Stimulated activated CD4-positive, alpha-beta T cell treated with anti-CD3 and anti-CD28 coated beads, TNF-alpha, amount 100 ng/mL, for 4 hours (primary cell): ENCODE measurements around the gene RAI1.
"Not testable (repeated sequence)": the region's sequence is repeated elsewhere in the genome, so short reads cannot be mapped to it uniquely, and the experiment has no call there.

Experiments used
- DNase-seq, 3 experiments: peaks; one replicate each; pipeline ENCODE4 v3.0.0-alpha.2; 2020; ENCODE audit warnings: low read depth in 3 of 3

Gene RAI1

DNA sequence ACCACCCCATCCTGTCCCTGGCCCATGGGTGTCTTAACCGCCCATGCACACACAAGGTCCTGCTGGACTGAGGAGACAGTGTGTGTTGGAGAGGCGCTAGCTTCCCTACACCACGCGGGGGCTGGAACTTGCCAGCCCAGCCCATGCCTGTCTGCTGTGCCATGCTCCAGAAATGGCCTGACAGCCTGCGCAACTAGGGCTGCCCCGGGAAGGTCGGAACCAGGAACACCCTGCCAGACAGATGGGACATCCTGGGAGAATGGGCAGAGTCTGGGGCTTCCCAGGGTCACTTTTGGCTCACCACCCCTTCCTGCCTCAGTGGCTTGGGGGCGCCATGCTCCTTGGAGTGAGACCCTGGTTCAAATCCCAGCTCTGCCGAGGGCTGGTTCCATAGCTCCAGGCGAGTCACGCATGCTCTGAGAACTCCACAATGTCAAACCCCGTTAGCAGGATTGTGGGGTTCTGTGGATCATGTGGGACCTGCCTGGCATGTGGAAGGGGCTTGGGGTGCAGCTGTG lies 119.3 kb downstream of the RAI1 start:
- DNase-seq: no peak

GRCh38 chr17:17801800-17802481 lies 120.7 kb downstream of the RAI1 start:
- DNase-seq: no peak

- no peak for DNase-seq
Measured at GRCh38 chr17:17804007-17804406, 122.7 kb downstream of the RAI1 start.

- DNase-seq: no peak
Measured at GRCh38 chr17:17805575-17805974, 124.3 kb downstream of the RAI1 start.

GRCh38 chr17:17806035-17806434 lies 124.8 kb downstream of the RAI1 start:
- no peak for DNase-seq

DNA sequence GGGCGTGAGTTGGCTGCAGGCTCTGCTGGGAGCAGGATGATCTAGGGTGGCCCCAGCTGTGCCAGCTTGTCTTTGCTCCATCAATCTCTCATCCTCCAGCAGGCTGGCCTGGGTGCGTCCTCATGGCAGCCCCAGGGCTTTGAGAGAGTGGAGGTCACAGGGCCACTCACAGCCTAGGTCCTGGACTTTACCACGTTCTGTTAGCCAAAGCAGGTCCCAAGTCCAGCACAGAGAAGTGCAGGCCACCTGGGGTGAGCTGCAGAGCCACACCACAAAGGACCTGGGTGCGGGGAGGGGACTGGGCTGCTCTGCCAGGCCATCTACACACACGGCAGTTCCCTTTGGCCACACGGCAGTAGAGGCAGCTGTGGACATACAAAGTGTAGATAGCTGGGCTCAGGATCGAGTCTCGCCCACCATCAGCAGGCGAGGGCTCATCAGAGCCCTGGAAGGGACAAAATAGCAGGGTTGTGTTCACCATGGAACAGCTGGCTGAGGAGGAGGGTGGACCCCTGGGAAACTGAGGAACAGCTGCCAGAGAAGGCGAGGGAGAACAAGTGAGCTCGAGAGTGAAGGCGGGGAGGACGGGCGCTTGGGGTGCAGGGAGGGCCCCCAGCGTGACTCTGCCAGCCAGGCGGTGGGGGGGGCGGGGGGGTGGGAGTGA lies 125.5 kb downstream of the RAI1 start:
- DNase-seq: no peak

GRCh38 chr17:17807440-17807839 lies 126.2 kb downstream of the RAI1 start:
- DNase-seq: no peak

- not testable (repeated sequence) for DNase-seq
Measured at GRCh38 chr17:17808200-17808599, 126.9 kb downstream of the RAI1 start.

GRCh38 chr17:17808706-17809432 lies 127.6 kb downstream of the RAI1 start:
- no peak for DNase-seq

DNA sequence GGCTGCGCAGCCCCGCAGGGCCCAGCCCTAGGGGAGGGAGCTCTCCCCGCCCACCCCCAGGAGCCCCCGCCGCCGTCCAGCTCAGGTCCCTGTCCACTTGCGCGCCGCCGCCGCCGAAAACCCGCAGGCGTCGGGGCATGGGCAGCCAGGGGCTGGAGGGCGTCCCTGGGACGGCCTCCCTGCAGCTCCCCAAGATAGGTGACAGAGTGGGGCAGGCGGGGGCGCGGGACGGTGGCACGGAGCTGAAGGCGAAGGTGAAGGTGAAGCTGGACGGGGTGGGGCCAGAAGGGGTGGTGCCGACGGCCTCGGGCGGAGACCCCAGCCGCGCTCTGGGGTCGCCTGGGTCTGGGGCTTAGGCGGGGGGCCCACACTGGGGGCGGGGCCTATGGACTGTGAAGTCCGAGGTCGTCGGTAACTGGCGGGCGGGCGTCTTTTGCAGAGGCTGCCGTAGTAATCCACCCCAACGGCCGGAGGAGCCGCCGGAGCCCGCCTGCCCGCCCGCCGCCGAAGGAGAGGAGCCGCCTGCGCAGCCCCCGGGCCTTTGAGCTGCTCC lies 128.3 kb downstream of the RAI1 start:
- no peak for DNase-seq

DNA sequence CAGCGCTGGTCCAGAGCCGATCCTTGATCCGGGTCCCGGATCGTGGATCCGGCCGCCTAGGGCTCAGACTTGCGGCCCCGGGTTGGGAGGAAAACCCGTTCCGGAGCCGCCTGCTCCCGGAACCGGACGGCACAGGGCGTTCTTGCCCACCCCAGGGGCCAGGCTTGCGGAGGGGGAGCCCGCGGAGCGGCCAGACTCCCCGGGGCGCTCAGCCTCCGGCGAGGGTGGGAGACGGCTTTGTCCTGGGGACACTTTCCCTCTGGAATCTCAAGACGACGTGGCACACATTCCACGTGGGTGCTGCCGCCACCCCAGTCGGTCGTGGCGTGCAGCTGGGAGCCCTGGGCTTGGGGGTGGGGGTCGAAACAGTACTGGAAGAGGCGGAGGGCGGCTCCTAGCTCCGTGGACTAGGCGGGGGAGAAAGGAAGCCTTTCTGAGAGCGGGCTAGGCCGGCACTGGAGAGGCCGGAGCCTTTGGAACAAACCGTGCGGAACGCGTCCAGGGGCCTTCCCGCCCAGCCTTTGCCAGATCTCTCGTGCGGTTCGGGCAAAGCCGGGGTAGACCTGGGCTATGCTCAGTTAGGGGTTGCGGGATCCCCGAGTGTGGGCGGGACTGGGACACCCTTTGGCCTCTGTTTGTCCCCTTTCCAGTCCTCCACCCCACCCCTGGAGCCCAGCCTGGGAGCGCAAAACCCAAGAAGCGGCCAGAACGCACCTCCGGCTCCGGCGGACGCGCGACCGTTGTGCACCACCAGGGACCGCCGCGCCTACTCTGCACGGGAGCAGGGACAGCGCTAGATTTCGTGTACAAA lies 129.0 kb downstream of the RAI1 start:
- DNase-seq: no peak

- DNase-seq: no peak
Measured at GRCh38 chr17:17810895-17811248, 129.6 kb downstream of the RAI1 start.

DNA sequence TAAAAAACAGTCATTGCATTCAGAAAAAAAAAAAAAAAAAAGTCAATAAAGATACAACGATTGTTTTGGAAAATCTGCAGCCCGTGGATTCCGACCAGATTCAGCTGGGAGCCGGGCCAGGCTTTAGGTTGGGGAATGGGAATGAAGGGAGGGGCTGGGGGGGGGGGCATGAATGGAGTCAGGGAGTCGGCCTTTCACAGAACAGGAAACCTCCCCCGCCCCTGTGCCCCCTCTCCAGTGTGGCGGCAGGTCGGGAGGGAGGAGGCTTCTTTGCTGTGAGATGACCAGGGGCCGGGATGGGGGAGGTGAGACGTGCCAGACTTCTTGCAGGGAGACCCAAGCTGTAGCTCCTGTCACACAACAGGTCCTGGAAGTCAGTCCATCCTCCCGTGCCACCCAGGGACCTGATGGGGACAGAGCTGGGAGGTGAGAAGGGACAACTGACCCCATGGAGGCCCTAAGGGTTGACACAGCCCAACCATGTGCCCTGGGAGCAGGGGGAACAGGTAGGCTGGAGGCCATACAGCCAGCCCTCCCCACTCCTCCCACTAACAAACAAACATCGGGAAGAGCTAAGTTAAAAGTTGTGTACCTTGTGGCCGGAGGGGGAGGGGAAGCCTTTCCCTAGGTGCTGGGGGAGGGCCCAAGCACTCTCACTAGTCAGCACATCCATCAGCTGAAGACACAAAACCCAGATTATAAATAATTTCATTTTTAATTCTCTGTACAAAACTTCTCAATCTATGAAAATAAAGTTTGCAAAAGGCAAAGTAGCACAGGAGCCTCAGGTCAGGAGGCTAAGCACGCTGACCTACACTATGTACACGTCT lies 130.3 kb downstream of the RAI1 start:
- no peak for DNase-seq

- DNase-seq: peak; percentile 46 to 52 (median 48)
Measured at GRCh38 chr17:17812211-17813054, 131.2 kb downstream of the RAI1 start.

- no peak for DNase-seq
Measured at GRCh38 chr17:17813055-17813724, 131.9 kb downstream of the RAI1 start.

GRCh38 chr17:17813725-17814095 lies 132.5 kb downstream of the RAI1 start:
- no peak for DNase-seq

GRCh38 chr17:17814162-17815061 lies 133.2 kb downstream of the RAI1 start:
- DNase-seq: no peak

GRCh38 chr17:17815062-17815406 lies 133.8 kb downstream of the RAI1 start:
- no peak for DNase-seq
